Posterior vena cava (tissue), 2 donors: Measurements from ENCODE around the gene ABLIM3. TPM values are rescaled to one million over a fixed set of nuclear protein-coding genes. Genes with fewer than 3 reads are reported as not detected.

Source experiments
- DNase-seq: peaks from one replicate; pipeline ENCODE4 v3.0.0-alpha.2; 2020; ENCODE audit warnings: low spot score
- intact Hi-C, 2 donors: fragments of 100-400 bp; cut with DNase I; formaldehyde crosslinking; loops; one replicate each; pipeline versions ENCODE4 v1.14.1 to v1.14.2; 2022 to 2023
- total RNA-seq, 2 donors: library from RNA; stranded (reverse); fragmentation: NEBNext Ultra II Directional; extraction: Animal tissue kit (Norgen Biotek cat#: 25700); gene quantifications; one replicate each; pipeline ENCODE4 v1.2.1, GENCODE V29; 2021
- donor health status: DM: yes; HTN: yes; CAD: no.
- donor health status: DM: yes; HTN: yes; CAD: no.

The ABLIM3 gene
- total RNA-seq, 2 donors from 2014 or later: 31.4 to 45.4 TPM

DNA sequence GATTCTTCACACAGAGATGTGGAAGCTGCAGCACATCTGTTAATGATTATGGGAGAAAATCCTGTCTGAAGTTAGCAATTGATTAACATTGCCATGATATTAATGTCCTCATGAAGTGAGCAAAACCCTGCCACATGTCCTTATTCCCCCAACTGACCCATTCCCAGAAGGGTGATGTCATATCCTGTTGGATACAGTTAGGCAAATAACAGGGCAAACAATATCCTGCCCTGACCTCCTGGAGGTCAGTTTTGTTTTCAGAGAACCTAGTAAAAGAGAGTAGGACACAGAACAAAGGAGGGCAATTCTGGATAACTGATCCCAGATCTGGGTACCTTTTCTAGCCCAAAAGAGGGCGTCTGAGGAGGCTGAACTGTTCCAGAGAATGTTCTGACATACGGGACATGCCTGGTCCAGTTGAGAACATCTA is 11.0 kb downstream of the ABLIM3 start:
- no peak for DNase-seq
- intact Hi-C loops: no loop called here

DNA sequence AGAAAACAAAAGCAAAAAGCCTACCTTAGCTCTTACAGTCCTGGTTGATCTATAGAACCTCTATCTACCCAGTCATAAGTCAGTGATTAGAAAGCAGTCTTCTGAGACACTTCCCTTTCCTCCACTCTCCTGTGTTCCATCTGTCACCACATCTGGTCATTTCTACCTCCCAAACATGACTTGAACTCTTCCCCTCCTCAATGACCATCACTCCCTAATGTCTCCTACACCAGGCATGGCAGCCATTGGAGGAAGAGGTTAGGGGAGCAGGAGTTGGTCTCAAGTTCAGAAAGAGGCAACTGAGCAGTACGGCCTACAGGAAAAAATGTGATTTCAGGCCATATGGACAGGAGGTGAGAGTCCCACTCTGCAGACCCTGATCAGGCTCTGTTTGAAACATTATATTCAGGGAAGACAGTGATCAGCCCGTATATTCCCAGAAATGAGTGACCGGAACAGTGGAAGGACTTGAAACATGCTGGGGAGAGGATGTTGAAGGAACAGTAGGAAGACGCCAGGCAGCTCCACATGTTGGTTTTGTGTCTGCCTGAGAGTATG is 12.0 kb downstream of the ABLIM3 start:
- intact Hi-C loops: no loop called here
- DNase-seq: no peak

DNA sequence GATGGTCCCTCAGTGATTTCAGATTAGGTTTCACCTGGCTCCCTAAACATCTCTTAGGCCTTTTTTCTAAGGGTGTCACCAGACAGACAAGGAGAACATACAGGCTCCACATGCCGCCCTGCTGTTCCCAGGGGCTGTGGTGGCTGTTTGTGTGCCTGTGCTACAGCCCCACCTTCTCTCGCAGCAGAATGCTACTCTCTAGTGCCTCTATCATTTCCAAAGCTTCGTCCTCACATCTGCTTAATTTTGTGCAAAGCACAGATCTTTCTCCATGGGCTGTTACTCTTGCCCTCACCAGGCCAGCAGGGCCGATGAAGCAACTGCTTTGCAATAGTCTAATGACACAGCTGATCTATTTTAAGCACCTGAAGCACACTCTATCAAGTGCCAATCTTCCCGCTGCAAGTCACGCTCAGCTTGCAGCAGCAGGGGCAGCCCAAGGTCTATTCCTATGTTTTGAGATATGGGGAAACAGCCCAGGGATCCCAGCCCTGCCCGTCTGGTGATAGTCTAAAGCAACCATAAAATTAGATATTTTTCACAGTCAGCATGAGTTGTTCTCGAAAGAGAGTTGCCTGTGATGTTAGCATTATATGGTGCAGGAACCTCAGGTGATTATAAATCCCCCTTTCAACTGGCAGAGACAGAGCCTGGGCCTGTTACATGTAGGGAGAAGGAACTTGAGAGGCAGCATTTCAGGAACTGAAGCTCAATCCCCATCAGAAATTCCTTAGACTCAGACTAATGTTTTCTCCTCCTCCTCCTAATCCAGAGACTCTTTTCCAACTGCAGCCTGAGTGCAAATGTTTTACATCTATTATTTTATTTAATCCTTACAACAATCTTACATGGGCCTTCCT is 12.7 kb downstream of the ABLIM3 start:
- intact Hi-C loops: no loop called here

DNA sequence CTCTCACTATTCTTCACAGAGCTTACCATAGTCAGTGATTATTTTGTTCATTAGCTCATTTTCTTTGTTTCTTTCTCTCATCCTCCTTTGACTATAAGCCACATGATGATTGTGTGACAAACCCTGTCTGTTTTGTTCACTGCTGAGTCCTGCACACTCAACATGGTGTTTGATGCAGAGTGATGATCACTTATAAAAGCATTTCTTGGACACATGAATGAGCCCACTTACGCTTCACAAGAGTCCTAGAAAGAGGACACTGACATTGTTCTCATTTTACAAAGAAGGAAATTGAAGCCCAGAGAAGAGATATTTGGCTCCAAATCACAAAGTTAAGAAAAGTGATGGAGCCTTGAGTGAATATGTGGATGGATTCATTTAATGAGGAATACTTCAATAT is 13.4 kb downstream of the ABLIM3 start:
- intact Hi-C loops: no loop called here
- DNase-seq: no peak

More for the DNA sequence above, 12.7 kb downstream of the ABLIM3 start:
- no peak for DNase-seq

DNA sequence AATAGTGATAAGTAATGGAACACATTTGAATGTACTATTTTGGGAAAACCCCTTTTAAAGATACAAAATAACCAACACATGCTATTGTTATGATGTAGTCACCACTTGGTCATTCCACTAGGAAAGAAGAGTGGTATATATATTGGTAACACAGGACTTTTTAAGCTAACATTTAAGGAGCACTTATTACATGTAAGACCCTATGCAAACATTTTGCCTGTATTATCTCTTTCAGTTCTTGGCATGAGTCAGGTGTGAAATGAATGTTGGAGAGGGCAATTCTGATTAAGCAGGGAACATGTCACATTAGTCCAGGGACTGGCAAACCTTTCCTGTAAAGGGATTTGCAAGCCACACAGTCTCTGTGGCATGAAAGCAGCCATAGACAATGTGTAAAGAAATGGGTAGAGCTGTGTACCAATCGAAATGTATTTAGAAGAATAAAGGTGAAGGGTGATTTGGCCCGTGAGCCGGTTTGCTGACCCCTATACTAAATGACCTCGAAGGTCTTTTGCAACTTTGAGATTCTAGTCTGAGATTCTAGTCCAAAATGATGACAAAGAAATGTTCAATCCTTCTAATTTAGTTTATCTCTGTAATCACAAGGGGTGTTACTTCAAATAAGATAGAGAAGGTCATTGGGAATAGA is 15.3 kb downstream of the ABLIM3 start:
- intact Hi-C loops: no loop called here
- DNase-seq: no peak

DNA sequence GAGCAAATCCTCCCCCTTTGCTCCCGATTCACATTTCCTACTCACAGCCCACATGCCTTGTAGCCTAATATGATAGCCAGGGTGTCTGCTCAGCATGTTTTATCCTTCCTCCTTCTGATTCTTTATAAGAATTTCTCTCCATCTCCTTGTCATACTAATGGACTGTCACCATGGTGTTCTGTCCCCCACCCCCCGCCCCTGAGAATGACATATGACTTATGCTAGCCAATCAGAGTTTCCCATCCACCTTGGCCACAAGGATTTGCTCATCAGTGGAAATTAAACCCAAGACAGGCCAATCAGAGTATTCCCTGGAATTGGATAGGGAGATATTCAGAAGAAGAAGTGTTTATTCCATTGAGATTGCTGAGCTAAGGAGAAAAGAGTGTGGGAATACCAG is 16.0 kb downstream of the ABLIM3 start:
- intact Hi-C loops: no loop called here
- DNase-seq: no peak

DNA sequence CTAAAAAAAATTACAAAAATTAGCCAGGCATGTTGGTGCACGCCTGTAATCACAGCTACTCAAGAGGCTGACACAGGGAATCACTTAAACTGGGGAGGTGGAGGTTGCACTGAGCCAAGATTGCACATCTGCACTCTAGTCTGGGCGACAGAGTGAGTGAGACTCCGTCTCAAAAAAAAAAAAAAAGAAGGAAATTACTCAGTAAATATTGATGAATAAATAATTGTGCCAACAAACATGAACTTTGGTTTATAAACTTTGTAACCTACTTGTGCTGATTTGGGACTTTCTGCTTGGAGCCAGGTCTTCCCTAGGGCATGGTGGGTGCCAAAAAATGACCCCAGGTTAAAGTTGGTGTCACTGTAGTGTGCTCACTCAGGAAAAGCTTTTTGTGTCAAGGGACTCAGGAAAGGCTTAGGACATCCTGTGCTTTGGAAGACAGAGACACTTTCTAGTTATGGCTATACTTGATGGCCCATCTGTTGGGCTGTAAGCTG is 19.0 kb downstream of the ABLIM3 start:
- intact Hi-C loops: no loop called here

DNA sequence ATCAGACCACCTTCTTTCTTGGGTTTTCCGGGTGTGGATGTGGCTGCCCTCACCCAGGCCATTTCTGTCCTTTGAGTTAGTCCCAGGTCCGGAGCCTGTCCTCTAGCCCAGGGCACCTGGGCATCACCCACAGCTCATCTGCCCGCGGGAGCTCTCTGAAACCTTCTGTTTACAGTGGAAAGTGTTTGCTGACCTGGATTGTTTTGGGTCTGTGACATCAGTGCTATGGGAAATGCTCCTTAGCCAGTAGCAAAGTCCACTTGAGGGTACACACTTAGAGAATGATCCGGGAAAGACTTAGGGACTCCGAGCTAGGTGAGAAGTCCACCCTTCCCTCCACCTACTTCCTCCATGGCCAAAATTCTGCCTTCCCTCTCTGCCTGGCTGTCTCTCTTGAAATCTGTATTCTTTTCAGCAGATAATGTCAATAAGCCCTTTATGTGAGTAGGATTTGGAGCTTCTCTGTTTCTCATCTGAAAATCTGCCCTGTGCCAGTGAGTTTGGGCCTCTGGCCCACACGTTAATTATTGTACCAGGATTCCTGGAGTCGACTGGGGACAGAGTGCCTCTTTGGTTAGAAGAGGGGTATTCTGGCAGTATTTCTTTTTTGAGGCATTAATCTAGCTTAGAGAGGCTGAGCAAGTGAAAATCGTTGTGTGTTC is 19.9 kb downstream of the ABLIM3 start:
- intact Hi-C loops: no loop called here
- no peak for DNase-seq

More for the DNA sequence above, 19.0 kb downstream of the ABLIM3 start:
- no peak for DNase-seq

DNA sequence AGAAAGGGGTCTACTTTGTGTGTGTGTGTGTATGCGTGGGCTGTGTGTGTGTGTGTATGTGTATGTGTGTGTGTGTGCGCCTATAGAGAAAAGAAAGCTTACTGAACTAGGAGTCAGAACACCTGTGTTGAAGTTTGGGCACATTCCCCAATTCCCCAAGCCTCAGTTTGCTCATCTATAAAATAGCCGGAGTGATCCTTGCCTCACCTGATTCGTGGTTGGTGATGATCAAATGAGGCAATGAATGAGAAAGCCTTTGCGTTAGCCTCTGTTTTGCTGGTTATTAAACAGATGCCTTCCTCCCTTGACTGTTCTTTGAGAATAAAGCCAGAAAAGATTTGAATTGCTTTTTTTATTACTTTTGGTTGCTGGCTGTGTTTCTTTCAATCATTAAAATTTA is 20.6 kb downstream of the ABLIM3 start:
- intact Hi-C loops: no loop called here
- DNase-seq: no peak

DNA sequence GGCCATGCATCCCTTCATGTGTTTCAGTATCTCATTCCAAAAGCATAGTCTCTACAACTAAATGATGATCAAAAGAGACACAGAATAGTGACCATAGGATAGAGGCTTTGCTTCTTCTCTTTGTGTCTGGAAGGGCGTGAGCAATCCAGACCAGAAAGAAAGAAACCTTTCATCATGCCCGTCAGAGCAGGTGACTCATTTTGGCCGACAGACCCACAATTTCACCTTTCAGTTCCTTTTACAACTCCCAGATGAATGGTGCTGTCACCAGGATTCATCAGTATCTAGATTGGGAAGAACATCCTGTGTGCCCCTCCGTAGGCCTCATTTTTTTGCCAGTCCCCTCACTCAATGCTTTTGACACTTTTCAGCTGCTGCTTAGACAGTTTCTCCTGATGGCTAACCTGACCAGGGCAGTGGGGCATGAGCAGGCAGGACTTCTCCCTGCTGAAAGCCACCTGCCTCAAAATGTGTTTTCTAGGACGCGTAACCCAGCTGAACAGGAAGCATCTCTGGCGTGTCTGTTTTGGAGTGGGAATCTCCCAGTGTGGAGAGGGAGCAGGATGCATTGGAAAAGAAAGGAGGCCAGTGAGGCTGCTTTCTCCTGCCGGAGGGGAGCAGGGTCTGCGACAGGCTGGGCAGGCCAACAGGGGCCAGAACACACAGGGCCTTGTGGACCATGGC is 21.2 kb downstream of the ABLIM3 start:
- intact Hi-C loops: no loop called here
- DNase-seq: no peak

DNA sequence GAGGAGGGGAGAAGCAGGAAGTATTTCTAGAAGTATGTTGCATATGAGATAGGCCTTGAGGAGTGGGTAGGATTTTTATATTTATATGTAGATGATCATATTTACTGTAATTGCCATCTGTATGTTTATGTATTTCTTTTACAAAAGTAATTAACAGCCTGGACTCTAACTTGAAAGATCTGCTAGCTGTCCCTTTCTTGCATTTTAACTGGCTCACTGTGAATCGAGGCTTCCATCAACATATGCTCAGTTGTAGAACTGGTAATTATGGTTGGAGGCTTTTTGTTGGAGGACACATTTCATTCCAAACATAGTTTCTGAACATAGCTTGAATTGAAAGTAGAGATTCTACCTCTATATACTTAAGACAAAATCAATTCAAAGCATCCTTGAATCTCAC is 23.4 kb downstream of the ABLIM3 start:
- no peak for DNase-seq
- intact Hi-C loops: no loop called here

DNA sequence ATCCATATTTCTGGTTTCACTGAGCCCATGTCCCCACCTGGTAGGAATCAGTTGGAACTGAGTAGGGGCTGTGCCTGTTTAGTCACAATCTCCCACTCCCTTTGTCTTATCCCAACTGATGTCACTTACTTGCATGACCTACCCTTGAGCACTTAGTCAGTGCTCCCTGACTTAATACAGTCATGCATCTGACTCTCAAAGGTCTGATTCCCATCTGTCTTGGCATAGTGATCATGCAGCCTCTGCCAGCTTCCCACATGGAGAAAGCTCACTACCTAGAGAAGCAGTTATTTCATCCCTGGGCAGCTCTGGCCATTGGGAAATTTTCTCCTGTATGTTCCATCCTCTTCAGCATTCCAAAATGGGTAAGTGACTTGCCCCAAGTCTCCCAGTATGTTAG is 24.8 kb downstream of the ABLIM3 start:
- no peak for DNase-seq
- intact Hi-C loops: no loop called here

DNA sequence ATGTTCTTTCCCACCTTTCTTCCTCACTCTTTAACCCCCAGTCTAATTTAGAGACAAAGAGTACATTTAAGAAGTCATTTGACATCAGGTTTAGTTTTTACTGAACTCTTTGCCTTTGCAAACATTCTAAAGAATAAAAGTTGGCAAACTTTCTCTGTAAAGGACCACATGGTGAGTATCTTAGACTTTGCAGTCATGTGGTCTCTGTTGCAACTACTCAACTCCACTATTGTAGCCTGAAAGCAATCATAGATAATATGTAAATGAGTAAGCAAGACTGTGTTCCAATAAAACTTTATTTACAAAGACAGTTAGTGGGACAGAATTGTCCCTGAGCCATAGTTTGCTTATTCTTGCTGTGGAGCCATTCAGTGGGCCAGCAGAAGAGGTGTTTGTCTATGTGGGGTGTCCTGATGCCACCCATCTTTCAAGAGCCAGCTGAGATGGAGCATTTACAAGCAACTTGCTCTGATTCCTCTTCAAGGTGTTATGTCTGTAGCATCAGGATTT is 25.4 kb downstream of the ABLIM3 start:
- no peak for DNase-seq
- intact Hi-C loops: no loop called here

DNA sequence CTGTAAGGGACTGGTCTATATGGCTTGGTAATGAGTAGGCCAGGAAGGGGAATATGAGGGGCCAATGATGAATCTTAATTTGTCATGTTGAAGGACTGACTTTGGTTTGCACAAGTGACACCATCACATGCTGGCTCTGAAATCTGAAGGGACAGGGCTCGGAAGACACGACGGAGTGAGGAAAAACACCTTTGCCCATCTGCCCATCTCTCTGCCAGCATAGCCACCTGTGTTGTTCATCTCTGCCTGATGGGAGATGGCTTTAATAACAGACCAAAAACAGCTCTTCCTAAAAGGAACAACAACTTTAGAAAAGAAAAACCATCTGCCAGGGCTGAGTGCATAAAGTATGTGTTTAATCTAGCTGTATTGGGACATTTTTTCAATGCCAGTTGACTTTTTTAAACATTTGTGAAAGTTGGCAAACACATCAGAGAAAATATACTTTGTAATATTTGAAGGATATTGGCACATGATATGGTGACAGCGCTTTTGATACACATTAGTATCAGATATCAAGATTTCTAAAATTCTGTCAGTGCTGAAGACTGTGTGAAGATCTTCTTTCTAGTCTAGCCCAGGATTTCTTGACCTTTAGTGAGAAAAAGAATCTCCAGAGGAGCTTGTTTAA is 27.1 kb downstream of the ABLIM3 start:
- no peak for DNase-seq

DNA sequence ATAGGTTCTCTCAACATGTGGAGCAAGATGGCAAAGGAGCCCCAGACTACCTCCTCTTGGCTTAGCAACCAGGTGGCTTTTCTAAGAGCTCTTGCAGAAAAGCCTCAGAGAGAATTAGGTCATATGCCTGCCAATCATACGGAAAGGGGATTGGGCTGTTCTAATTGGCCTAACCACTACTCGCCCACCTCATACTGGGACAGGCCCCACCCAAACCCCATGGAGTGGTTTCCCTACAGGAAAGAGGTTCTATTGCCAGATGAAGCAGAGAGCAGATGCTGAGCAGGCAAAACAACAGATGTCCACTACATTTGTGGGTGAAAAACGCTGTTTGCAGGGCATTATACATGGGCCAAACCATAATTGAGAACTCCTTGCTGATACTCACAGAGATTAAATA is 29.0 kb downstream of the ABLIM3 start:
- intact Hi-C loops: no loop called here

More for the DNA sequence above, 27.1 kb downstream of the ABLIM3 start:
- intact Hi-C loops: no loop called here

DNA sequence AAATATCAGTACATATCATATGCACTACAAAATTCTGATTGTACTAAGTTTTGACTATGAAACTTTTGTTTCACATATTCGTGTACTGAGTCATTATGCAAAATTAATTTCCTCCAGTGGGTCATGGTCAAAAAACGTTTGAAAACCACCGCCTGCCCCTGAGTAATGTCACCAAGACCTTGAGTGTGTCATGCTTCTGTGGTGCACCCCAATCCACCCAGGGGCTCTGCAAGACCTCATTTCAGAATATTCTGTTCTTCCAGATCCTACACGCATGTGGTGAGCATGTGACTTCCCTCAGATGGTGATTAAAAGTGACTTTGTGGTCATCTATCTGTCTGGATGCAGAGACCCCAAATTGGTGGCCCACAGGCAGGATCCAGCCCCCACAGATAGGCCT is 31.0 kb downstream of the ABLIM3 start:
- DNase-seq: no peak
- intact Hi-C loops: no loop called here

More for the DNA sequence above, 29.0 kb downstream of the ABLIM3 start:
- no peak for DNase-seq

DNA sequence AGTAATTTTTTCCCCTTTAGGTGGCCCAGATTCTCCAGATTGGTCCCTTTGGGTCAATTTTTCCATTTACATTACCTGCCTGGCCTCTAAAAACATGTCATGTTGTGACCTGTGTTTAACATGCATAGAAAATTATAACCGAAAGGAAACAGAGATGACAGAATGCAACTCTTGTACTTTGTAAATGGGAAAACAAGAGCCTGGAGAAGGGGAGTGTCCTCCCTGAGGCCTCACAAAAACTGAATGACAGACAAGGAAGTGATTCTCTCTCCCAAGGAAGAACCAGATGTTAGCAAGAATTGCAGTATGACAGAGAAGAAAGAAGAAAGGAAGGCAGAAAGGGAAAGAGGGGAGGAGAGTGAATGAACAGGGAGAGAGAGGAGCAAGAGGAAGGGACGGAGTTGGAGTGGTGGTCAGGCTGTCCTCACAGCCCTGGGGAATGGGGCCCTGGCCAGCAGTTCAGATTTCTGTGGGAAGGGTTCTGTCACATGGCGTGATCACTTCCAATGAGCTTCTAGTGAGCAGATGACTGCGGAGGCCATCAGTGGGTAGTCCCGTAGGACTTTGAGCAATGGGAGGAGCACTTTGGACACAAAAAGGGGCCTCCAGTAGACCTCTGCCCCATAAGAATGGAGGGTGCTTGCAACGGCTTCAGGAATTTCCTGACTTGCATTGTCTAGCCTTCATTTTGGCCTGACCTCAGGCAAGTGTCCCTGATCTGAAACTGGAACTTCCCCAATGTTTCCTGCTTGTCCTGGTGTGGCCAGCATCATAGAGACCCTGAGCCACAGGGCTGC is 31.6 kb downstream of the ABLIM3 start:
- no peak for DNase-seq
- intact Hi-C loops: no loop called here

DNA sequence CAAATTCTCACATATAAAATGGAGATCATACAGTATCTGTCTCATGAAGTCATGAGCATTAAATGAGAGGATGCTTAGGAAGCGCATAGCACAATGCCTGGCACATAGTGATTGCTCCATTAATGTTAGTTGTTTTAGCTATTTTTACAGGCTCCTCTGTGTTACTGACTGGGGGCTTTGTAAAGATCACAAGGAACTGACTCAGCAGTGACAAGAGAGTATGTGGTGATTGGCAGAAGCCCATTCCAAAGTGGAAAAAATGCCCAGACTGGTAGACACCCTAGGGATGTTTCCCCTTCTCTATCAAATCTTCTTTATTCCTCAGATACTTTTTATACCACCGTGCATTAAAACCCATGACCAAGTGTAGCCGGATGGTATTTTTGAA is 33.5 kb downstream of the ABLIM3 start:
- intact Hi-C loops: loop anchor here in 1 of 2 donors (5.0 kb wide), 1 partner anchor 568 kb away; no protein-coding TSS in a partner anchor
- DNase-seq: no peak
